Transverse colon (tissue), 4 donors: Measurements from ENCODE around the gene FEZF1. TPM values are rescaled to one million over a fixed set of nuclear protein-coding genes. Genes with fewer than 3 reads are reported as not detected.

Source experiments
- DNase-seq: peaks from one replicate; pipeline ENCODE4 v3.0.0-alpha.2; 2019
- H3K27ac ChIP-seq, 4 donors: fragments of 200-600 bp; sonication (generic); 2 replicates each; pipeline ENCODE4 v1.5.1; 2016 to 2018; ENCODE audit warnings: inconsistent platforms in 4 of 4
- H3K27me3 ChIP-seq: fragments of 200-600 bp; sonication (generic); 2 replicates; pipeline ENCODE4 v1.5.1; 2017; ENCODE audit warnings: inconsistent platforms
- H3K36me3 ChIP-seq, 4 donors: fragments of 200-600 bp; sonication (generic); 2 replicates each; pipeline ENCODE4 v1.5.1; 2017 to 2019; ENCODE audit warnings: inconsistent platforms in 4 of 4
- H3K4me1 ChIP-seq, 4 donors: fragments of 200-600 bp; sonication (generic); 2 replicates each; pipeline ENCODE4 v1.5.1; 2017 to 2020; ENCODE audit warnings: inconsistent platforms in 4 of 4
- H3K4me3 ChIP-seq, 4 donors: fragments of 200-600 bp; sonication (generic); 1 replicate in 1 of 4; 2 replicates in 3 of 4; pipeline versions ENCODE4 v1.5.1 to v1.6.1; 2017 to 2019; ENCODE audit warnings: inconsistent platforms in 4 of 4
- H3K9me3 ChIP-seq, 2 donors: fragments of 200-600 bp; sonication (generic); 2 replicates each; pipeline ENCODE4 v1.5.1; 2017 to 2019; ENCODE audit warnings: inconsistent platforms in 2 of 2
- EP300 ChIP-seq: sonication (generic); formaldehyde crosslinking; IDR thresholded peaks from one replicate; pipeline ENCODE4 v1.6.1; 2017; ENCODE audit warnings: antibody characterized with exemption, low read depth
- POLR2A ChIP-seq: fragments of 450-650 bp; IDR thresholded peaks from one replicate; pipeline ENCODE4 v1.6.1; 2016; ENCODE audit warnings: antibody characterized with exemption, mild to moderate bottlenecking, moderate library complexity
- POLR2AphosphoS5 ChIP-seq, 3 donors: sonication (generic); formaldehyde crosslinking; IDR thresholded peaks; one replicate each; pipeline ENCODE4 v1.6.1; 2016; ENCODE audit warnings: antibody characterized with exemption in 3 of 3
- WGBS, 2 donors: methylation state at CpG; one replicate each; pipeline ENCODE4 v1.1.5; 2018; ENCODE audit warnings: low coverage in 1 of 2; 5-methylcytosine and 5-hydroxymethylcytosine counted together
- in situ Hi-C, 4 donors: fragments of 200-750 bp; cut with MboI; loops; one replicate each; pipeline versions ENCODE4 v1.15.0 to v1.15.1; 2017; ENCODE audit warnings: low sequenced_read_pairs in 3 of 4, low pct_ligation_motif_present in 1 of 4, low pct_unique_long_range_greater_than_20kb in 1 of 4
- intact Hi-C: fragments of 100-400 bp; cut with DNase I; formaldehyde crosslinking; loops from one replicate; pipeline ENCODE4 v1.15.1; 2023; ENCODE audit warnings: low total_unique reads
- total RNA-seq, 4 donors: library from RNA; depleted of rRNA; stranded (reverse); fragments of >200 nt; gene quantifications; one replicate each; pipeline ENCODE4 v1.1.0, GENCODE V29; 2016
- TF ChIP-seq, protein P1 (sequence below), 5 experiments: fragments of 200-600 bp in 3 of 5; fragments of 450-650 bp in 2 of 5; sonication (generic) in 3 of 5; IDR thresholded peaks; 1 replicate in 2 of 5; 2 replicates in 3 of 5; pipeline ENCODE4 v1.5.1; 2016 to 2017; ENCODE audit warnings: antibody characterized with exemption in 5 of 5, inconsistent platforms in 3 of 5, mild to moderate bottlenecking in 2 of 5, moderate library complexity in 1 of 5

The FEZF1 gene
- total RNA-seq, 4 donors from 2014 or later: not detected

DNA sequence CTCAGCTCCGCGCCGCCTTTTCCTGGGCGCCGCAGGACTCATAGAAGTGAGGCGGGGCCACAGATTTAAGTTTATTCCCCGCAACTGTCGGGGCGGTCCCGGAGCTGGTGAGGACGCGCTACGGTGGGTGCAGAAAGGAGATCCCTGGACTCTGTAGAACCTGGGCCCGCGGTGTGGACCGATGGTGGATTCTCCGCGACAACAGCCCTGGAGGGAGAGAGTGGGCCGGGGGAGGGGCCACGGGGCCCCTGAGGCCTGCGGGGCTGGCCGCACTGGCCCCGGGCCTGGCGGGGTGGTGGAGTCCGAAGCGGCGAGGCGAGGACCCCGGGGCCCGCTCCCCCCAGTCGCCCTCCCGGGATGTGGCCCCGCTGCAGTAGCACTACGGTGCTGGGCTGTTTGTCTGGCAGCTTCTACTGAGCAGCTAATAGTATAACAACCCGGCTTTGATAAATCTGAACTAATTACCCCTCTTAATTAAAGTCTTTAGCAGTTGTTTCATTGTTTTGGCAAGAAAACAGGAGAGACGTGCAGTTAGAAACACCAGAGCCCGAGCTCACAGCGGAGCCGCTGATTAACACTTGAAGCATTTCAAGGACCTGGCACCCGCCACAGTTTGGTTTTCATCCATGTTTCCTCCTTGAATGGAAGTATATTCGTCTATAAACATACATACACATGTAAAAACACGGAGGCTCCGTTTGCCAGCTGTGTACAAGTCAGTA, 4.2 kb downstream of the FEZF1 start:
- in situ Hi-C loops: no loop called here
- WGBS, 2 donors: 0 to 11% methylated on average over 1 to 42 of the region's 43 CpGs
- Histone ChIP-seq H3K27me3 (peaks cover 99% of the 10 kb centered on the region), H3K4me3 (peak overlapping the region in 1 of 4 donors; percentile 11), H3K4me1 (peaks cover 9 to 38% (median 23%) of the 10 kb centered on the region in 4 donors), H3K9me3 (no peaks in the 10 kb centered on the region), H3K27ac (no peak overlapping the region), H3K36me3 (no peaks in the 10 kb centered on the region)
- intact Hi-C loops: no loop called here
- TF ChIP-seq, protein P1, sequence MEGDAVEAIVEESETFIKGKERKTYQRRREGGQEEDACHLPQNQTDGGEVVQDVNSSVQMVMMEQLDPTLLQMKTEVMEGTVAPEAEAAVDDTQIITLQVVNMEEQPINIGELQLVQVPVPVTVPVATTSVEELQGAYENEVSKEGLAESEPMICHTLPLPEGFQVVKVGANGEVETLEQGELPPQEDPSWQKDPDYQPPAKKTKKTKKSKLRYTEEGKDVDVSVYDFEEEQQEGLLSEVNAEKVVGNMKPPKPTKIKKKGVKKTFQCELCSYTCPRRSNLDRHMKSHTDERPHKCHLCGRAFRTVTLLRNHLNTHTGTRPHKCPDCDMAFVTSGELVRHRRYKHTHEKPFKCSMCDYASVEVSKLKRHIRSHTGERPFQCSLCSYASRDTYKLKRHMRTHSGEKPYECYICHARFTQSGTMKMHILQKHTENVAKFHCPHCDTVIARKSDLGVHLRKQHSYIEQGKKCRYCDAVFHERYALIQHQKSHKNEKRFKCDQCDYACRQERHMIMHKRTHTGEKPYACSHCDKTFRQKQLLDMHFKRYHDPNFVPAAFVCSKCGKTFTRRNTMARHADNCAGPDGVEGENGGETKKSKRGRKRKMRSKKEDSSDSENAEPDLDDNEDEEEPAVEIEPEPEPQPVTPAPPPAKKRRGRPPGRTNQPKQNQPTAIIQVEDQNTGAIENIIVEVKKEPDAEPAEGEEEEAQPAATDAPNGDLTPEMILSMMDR (IDR thresholded peaks at IDR 0.05): no peak
- no peak for TF ChIP-seq EP300
- no peak for TF ChIP-seq POLR2A
- TF ChIP-seq POLR2AphosphoS5 (IDR thresholded peaks at IDR 0.05): no peak
- DNase-seq: no peak

DNA sequence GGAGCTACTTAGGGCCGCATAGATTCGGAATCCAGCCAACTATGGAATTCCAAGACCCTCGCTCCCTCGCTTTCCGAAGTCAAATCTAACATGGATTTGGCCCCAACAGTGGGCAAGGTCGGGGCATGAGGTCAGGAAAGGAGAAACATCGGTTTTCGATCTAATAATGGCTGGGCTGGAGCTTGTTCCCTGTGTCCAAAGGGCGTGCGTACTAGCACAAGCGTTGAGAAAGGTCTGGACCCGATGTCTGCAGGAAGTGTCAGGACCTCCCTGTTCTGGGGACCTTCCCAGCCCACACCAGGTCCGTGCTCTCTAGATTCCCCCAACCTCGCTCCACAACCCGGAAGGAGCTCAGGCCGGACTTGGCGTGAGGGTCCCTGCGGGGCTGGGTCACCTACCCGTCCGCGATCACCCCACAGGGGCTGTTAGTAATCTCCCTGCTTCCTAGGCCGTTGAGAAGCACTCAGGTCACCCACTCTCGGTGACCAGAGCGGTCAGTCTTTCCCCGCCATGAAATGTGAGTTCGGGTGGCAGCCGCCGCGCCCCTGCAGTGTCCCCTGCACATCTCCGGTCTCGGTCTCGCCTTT, 4.8 kb downstream of the FEZF1 start:
- Histone ChIP-seq H3K27ac (no peak overlapping the region), H3K9me3 (no peaks in the 10 kb centered on the region), H3K4me3 (peak overlapping the region in 1 of 4 donors; percentile 11), H3K27me3 (peaks cover 99% of the 10 kb centered on the region), H3K36me3 (no peaks in the 10 kb centered on the region), H3K4me1 (peaks cover 5 to 31% (median 17%) of the 10 kb centered on the region in 4 donors)
- in situ Hi-C loops: no loop called here
- no peak for DNase-seq
- intact Hi-C loops: no loop called here
- no peak for TF ChIP-seq EP300
- TF ChIP-seq, protein P1 (IDR thresholded peaks at IDR 0.05): no peak
- no peak for TF ChIP-seq POLR2A
- TF ChIP-seq POLR2AphosphoS5 (IDR thresholded peaks at IDR 0.05): no peak
- 20% methylated on average over 29 of the region's 32 CpGs; no CpG with 5 or more reads in 1 of the 2 donors for WGBS, 2 donors

DNA sequence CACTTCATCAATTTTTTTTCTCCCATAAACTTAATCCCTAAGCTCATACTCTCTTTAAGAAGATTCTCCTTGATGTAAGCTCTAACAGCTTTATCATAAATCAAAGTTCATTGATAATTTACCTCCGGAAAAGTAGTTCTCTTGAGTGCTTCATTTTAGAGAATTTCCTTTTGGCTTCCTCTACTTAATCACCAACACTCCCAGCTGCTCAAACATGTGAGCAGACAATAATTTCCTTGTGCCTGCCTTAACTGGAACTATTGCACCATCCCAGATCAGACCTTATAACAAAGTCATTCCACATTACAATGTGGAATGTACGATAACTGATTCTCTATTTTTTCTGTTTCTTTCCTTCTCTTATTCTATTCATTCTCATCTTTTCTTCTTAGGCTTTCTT, 5.9 kb downstream of the FEZF1 start:
- in situ Hi-C loops: no loop called here

DNA sequence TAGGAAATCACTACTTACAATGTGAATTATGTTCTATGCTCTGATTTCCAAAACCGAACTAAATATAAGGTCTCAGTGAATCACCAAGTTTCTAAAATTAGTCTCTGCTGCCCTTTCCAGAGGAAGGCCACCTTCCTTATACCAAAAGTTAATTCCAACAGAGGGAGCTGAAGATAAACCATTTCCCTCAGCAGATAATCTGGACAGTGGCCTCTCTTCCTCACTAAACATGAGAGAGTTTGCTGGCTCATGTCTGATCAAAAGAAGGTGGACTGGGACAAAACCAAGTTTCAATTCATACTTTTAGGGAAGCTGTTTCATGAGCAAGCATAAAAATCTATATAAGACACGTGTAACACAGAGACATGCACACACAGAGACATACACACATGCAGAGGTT, 6.4 kb downstream of the FEZF1 start:
- DNase-seq: no peak
- 44 to 51% methylated on average over 2 of the region's 2 CpGs for WGBS, 2 donors
- Histone ChIP-seq H3K27me3 (peaks cover 98% of the 10 kb centered on the region), H3K36me3 (no peaks in the 10 kb centered on the region), H3K9me3 (no peaks in the 10 kb centered on the region), H3K4me3 (no peak overlapping the region), H3K27ac (no peak overlapping the region), H3K4me1 (peaks cover 0 to 19% (median 12%) of the 10 kb centered on the region in 4 donors)
- intact Hi-C loops (no loop called here), in situ Hi-C loops (no loop called here)
- TF ChIP-seq POLR2AphosphoS5 (IDR thresholded peaks at IDR 0.05) (no peak), POLR2A (no peak), EP300 (no peak)
- TF ChIP-seq, protein P1 (IDR thresholded peaks at IDR 0.05): no peak

More for the DNA sequence above, 5.9 kb downstream of the FEZF1 start:
- TF ChIP-seq EP300 (no peak), POLR2A (no peak), POLR2AphosphoS5 (IDR thresholded peaks at IDR 0.05) (no peak)
- TF ChIP-seq, protein P1 (IDR thresholded peaks at IDR 0.05): no peak
- peaks cover 99% of the 10 kb centered on the region for H3K27me3 ChIP-seq
- no peak for DNase-seq
- H3K36me3 ChIP-seq: no peaks in the 10 kb centered on the region
- H3K4me3 ChIP-seq: no peak overlapping the region
- intact Hi-C loops: no loop called here
- 40 to 49% methylated on average over 2 of the region's 2 CpGs for WGBS, 2 donors
- H3K9me3 ChIP-seq: no peaks in the 10 kb centered on the region
- H3K27ac ChIP-seq: no peak overlapping the region
- H3K4me1 ChIP-seq: peaks cover under 1 to 20% (median 12%) of the 10 kb centered on the region in 4 donors
